Chondrocyte (in vitro differentiated cells): ENCODE results near the gene MAP6D1. TPM values are rescaled to one million over a fixed set of nuclear protein-coding genes. Genes with fewer than 3 reads are reported as not detected.

Experiments
- DNase-seq: peaks from one replicate; pipeline ENCODE4 v3.0.0; 2021; ENCODE audit warnings: mixed read lengths, low spot score
- H3K27ac Mint-ChIP-seq: one replicate; pipeline ENCODE4 v1.8.0; 2021; ENCODE audit warnings: mild to moderate bottlenecking, moderate library complexity, mixed read lengths; ENCODE audit not compliant: unreplicated experiment
- H3K27me3 Mint-ChIP-seq: 2 replicates; pipeline ENCODE4 v1.8.0; 2021; ENCODE audit warnings: low read depth, mixed read lengths
- H3K36me3 Mint-ChIP-seq: 2 replicates; pipeline ENCODE4 v1.8.0; 2021; ENCODE audit warnings: low read depth, mixed read lengths
- H3K4me1 Mint-ChIP-seq: 2 replicates; pipeline ENCODE4 v1.8.0; 2021; ENCODE audit warnings: low read depth, mild to moderate bottlenecking, mixed read lengths
- H3K4me3 Mint-ChIP-seq: one replicate; pipeline ENCODE4 v1.8.0; 2021; ENCODE audit warnings: mild to moderate bottlenecking, moderate library complexity, mixed read lengths; ENCODE audit not compliant: unreplicated experiment
- H3K9me3 Mint-ChIP-seq: 2 replicates; pipeline ENCODE4 v1.8.0; 2021; ENCODE audit warnings: low read depth, mixed read lengths
- total RNA-seq: library from RNA; stranded (reverse); gene quantifications from 3 replicates; pipeline ENCODE4 v1.2.1, GENCODE V29; 2021
- TF ChIP-seq, protein P1 (sequence below): fragments of 200-600 bp; sonication (generic); IDR thresholded peaks from 2 replicates; pipeline ENCODE4 v1.5.0; 2021; ENCODE audit warnings: antibody characterized with exemption, mild to moderate bottlenecking, moderate library complexity

Gene MAP6D1
- total RNA-seq, 1 donor from 2014 or later = 8.3 TPM

DNA sequence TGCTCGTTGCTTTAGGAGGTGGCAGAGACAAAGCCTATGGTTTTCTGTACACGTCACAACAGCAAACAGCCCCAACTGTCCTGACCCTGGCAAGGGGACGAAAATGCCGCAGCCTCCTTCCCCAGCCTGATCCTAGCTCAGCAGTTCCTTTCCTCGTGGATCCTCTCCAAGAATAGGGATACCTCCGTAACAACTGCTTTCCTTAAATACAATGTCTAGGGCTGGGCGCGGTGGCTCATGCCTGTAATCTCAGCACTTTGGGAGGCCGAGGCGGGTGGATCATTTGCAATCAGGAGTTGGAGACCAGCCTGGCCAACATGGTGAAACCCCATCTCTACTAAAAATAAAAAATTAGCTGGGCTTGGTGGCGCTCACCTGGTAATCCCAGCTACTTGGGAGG, 17.0 kb downstream of the MAP6D1 start:
- Mint-ChIP-seq H3K4me3 (no peak overlapping the region), H3K36me3 (peaks cover 47% of the 10 kb centered on the region), H3K27ac (no peak overlapping the region), H3K4me1 (peaks cover 4% of the 10 kb centered on the region), H3K9me3 (no peaks in the 10 kb centered on the region), H3K27me3 (no peaks in the 10 kb centered on the region)
- TF ChIP-seq, protein P1, sequence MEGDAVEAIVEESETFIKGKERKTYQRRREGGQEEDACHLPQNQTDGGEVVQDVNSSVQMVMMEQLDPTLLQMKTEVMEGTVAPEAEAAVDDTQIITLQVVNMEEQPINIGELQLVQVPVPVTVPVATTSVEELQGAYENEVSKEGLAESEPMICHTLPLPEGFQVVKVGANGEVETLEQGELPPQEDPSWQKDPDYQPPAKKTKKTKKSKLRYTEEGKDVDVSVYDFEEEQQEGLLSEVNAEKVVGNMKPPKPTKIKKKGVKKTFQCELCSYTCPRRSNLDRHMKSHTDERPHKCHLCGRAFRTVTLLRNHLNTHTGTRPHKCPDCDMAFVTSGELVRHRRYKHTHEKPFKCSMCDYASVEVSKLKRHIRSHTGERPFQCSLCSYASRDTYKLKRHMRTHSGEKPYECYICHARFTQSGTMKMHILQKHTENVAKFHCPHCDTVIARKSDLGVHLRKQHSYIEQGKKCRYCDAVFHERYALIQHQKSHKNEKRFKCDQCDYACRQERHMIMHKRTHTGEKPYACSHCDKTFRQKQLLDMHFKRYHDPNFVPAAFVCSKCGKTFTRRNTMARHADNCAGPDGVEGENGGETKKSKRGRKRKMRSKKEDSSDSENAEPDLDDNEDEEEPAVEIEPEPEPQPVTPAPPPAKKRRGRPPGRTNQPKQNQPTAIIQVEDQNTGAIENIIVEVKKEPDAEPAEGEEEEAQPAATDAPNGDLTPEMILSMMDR = no peak
- DNase-seq = no peak

DNA sequence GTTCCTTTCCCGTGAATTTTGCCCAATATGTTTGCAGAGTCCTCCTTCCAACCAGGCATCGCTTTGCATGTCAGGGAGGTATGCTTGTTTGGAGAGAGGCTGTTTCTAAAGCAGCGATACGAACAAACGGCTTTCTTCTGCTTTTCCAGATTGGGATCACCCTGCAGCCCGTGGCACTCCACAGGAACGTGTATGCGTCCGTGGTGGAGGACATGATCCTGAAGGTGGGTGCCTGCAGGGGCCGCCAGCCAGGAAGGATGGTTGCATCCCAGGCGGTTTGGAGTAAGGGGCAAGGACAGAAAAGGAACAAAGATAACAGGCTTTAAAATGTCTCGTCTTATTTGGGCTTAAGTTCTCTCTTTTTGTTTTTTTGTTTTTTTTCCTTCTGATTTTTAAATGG, 17.5 kb downstream of the MAP6D1 start:
- no peak overlapping the region for H3K4me3 Mint-ChIP-seq
- H3K4me1 Mint-ChIP-seq = peaks cover 4% of the 10 kb centered on the region
- TF ChIP-seq, protein P1 = no peak
- no peak for DNase-seq
- no peak overlapping the region for H3K27ac Mint-ChIP-seq
- no peaks in the 10 kb centered on the region for H3K27me3 Mint-ChIP-seq
- H3K36me3 Mint-ChIP-seq = peaks cover 50% of the 10 kb centered on the region
- no peaks in the 10 kb centered on the region for H3K9me3 Mint-ChIP-seq

DNA sequence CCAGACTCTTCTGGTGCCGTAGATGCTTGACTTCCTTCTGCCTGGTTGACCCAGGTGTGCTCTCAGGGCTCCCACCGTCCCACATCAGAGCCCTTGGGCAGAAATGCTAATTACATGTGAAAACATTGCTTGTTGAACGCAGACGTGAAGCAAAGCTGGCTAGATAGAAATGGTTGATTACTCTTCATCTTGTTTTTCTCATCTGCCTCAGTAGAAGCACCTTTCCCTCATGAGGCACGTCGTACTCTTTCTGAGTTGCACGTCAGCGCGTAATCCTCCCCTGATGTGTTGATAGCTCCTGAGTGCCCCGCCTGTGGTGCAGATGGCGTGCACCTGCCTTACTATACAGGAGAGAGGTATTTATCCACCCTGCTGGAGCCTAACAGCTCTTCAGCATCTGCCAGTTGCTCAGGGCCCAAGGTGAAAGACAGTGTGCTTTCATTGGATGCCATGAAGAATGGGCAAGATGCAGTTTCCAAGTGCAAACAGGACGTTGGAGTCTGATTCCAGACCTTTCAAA, 18.1 kb downstream of the MAP6D1 start:
- Mint-ChIP-seq H3K4me3 (no peak overlapping the region), H3K27ac (no peak overlapping the region), H3K4me1 (no peaks in the 10 kb centered on the region), H3K9me3 (no peaks in the 10 kb centered on the region), H3K36me3 (peaks cover 50% of the 10 kb centered on the region), H3K27me3 (no peaks in the 10 kb centered on the region)
- no peak for DNase-seq
- TF ChIP-seq, protein P1 = no peak

DNA sequence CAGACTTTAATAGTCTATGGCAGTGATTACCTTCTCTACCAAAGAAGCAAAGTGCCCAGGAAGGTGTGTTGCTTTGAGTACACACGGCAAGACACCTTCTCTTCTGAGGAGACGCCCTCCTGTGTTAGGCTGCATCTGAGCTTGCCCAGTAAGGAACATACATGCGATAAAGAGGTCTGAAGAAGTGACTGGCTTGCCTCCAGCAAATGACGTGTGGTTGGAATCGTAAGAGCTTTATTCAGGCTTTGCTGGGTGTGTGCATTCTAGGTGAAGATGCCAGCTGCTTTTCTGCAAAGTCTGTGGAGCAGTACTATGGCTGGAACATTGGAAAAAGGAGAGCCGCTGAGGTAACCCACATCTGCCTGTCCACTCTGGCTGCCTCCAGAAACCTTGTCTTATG, 22.4 kb downstream of the MAP6D1 start:
- H3K4me1 Mint-ChIP-seq = no peaks in the 10 kb centered on the region
- H3K9me3 Mint-ChIP-seq = no peaks in the 10 kb centered on the region
- H3K27ac Mint-ChIP-seq = no peak overlapping the region
- TF ChIP-seq, protein P1 = no peak
- peaks cover 55% of the 10 kb centered on the region for H3K36me3 Mint-ChIP-seq
- no peak overlapping the region for H3K4me3 Mint-ChIP-seq
- no peaks in the 10 kb centered on the region for H3K27me3 Mint-ChIP-seq
- DNase-seq = no peak

DNA sequence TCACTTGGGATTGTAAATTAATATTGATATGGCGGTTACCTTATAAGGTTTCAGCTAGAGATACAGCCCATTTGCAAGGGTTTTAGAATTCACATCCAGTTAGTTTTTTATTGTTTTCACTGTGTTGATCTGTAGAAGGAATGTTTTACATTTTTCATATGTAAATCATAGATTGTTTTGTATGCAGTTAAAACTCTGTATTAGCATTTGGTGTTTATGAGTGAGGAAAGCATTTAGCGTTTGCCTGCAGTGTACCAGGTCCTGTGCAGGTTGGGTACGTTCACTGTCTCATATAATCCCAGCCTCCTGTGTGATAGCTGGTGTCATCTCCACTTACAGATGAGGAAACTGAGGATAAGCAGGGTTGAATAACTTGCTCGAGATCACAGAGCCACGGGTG, 23.8 kb downstream of the MAP6D1 start:
- peaks cover 48% of the 10 kb centered on the region for H3K36me3 Mint-ChIP-seq
- H3K27ac Mint-ChIP-seq = no peak overlapping the region

More for the DNA sequence above, 23.8 kb downstream of the MAP6D1 start:
- no peak overlapping the region for H3K4me3 Mint-ChIP-seq
- TF ChIP-seq, protein P1 = no peak
- H3K4me1 Mint-ChIP-seq = no peaks in the 10 kb centered on the region
- no peaks in the 10 kb centered on the region for H3K9me3 Mint-ChIP-seq
- no peak for DNase-seq
- no peaks in the 10 kb centered on the region for H3K27me3 Mint-ChIP-seq
